CD4-positive, alpha-beta T cell treated with Interleukin-12 subunit alpha and Interleukin-12 subunit beta, for 1 hour (primary cell): Measurements from ENCODE around the gene TFEB.

Experiments
- DNase-seq: peaks from one replicate; pipeline ENCODE4 v3.0.0-alpha.2; 2020

TFEB gene

DNA sequence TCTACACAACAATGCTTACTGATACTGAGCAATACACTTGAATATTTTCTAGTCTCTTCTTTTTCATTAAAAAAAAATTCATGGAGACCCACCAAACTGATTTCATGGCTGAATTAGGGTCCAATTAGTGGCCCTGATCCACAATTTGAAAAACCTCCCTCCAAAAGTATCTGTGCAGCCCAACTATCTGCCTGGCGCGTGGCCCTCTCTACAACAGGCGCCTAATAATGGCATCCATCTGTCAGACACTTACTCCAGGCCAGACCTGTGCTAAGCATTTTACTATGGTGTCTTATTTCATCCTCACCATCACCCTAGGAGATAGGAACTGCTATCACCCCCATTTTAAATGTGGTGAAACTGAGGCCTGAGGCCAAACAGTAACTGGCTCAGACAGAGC lies 14.0 kb downstream of the TFEB start:
- no peak for DNase-seq

DNA sequence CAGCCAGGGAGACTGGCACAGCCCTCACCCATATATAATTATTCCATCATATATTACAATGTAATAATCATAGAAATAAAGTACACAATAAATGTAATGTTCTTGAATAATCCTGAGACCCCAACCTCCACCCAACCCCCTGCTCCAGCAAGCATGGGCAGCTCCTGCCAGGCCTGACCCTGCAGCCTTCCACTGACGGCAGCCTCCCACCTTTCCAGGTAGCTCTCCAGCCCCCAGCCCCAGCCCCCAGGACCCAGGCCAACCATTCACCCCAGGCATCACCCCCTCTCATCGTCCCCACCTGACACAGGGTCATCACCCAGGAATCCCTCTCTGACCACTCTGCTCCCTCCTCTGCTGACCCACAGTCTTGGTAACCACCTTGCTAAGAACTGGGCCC lies 14.6 kb downstream of the TFEB start:
- no peak for DNase-seq

DNA sequence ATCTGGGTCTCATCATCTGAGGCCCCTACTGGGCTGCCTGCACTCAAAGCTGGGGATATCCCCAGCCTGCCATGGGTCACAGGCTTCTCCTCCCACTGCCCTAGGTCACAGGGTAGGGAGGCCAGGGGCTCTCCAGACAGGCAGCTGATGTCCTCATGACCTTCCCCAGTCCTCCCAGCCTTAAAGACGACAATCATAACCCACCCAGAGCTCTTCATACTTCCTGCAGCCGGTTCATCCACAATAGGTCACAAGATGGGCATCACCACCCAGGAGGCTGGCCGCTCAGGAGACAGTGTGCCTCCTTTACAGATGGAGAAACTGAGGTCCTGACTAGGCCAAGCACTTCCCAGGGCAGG lies 15.2 kb downstream of the TFEB start:
- DNase-seq = no peak

DNA sequence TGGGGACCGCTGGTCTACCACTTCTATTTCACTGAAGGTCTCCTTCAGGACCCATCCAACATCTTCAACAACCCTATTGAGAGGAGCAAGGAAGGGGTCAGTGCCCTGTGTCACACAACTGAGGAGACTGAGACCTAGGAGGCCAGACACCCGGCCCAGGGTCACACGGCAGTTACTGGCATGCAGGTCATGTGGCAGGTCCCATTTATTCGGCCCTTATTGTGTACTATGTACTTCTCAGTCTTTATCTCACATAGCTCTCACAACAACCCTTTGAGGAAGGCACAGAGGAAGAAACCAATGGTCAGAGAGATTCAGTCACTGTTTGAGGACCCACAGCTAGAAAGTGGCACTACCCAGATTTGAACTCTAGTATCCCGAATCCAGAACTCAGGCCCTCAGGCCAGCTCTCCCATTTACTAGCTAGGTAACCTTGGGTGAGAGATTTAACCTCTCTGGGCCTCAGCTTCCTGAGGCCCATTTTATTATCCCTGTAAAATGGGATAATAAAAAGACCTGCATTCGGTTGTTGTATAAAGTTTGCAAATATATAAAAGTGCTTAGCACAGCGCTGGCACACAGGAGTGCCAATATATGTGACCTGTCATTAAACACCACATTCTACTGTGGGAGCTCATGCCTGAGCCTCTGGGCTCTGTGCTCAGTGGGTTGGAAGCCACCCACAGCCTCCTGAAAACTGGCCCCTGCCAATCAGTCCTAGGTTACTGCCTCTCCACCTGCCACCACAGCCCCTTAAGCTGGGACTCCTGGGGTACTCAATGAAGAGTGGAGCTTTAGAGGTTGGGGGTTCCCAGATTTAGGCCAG lies 15.8 kb downstream of the TFEB start:
- DNase-seq = no peak

DNA sequence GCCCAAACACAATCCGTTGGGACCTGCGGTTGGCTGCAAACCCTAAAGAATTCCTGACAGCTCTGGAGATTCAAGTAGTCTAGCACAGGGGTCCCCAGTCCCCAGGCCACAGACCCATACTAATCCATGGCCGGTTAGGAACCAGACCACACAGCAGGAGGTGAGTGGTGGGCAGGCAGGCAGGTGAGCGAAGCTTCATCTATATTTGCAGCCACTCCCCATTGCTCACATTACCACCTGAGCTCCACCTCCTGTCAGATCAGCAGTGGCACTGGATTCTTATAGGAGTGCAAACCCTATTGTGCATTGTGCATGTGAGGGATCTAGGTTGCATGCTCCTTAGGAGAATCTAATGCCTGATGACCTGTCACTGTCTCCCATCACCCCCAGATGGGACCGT lies 16.6 kb downstream of the TFEB start:
- DNase-seq = no peak

DNA sequence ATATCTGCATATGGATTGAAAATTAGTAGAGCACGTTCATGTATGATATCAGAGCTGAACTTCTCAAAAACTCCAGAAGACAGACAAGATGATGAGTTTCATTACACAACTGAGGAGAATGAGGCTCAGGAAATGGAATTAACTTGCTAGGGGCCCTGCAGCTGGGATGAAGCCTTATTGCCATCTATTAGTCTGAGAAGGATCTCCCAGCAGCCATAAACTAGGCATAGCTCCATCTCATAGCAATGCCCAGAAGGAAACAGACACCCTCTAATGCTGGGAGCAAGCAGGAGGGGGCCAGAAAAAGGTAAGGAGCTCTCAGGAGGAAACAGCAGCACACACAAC lies 18.0 kb downstream of the TFEB start:
- no peak for DNase-seq

- no peak for DNase-seq
These were observed 18.7 kb downstream of the TFEB start for GRCh38 chr6:41716516-41717391.

DNA sequence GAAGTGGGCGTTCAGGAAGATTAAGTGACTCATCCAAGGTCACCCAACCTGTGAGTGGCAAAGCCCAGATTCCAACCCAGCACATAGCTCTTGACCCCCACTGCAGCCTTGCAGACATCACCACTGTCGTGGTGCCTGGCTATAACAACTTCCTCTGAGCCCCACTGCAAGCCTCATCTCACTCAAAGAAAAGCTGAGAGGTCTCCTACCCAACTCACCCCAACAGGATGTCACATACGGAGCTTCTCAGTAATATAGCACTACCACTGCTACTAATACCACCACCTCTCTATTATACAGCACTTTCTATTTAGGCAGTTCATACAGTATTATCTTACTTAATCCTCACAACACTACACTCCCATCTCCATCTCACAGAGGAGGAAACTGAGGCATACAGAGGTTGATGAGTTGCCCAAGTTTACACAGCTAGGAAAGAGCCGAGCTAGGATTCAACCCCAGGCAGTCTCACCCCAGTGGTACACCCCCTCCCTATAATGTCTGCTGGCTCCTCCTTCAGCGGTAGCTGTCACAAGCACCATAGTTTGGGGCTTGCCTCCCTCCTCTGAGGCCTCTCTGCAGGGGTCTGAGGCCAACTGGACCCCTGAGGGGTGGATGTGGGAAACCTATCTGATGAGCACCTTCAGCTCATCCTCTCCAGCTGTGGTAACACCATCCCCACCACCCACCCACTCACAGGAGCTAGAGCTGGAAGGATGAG lies 19.5 kb downstream of the TFEB start:
- no peak for DNase-seq

DNA sequence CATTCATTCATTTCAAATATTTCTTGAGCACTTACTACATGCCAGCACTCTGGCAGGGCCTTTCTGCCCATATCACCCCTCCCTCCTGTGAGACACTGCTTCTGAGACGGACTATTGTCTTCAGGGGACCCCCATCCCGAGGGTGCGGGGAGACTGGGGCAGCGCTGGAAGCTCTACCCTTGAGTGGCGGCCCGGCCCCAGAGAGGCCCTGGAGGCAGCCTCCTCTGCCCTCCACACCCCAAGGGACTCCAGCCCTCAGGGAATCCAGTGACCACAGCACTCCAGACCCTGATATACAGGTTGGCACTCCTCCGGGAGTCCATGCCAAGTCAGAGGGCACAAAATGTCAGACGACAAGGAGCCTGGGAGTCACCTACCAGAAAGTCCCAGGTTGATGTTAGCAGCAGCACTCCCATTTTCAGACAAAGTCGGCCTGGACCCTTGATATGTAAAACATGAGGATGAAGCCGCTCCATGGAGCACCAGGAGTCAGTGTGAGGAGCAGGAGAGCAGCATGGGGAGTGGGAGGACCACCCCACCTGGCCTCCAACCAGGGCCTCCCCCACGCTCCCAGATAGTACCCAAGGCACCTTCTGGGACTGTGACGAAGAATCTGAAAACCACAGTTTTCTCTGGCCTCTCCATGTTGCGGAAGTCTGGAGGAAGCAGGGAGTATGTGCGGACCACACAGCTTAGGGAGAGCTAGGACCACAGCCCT lies 20.7 kb downstream of the TFEB start:
- no peak for DNase-seq

DNA sequence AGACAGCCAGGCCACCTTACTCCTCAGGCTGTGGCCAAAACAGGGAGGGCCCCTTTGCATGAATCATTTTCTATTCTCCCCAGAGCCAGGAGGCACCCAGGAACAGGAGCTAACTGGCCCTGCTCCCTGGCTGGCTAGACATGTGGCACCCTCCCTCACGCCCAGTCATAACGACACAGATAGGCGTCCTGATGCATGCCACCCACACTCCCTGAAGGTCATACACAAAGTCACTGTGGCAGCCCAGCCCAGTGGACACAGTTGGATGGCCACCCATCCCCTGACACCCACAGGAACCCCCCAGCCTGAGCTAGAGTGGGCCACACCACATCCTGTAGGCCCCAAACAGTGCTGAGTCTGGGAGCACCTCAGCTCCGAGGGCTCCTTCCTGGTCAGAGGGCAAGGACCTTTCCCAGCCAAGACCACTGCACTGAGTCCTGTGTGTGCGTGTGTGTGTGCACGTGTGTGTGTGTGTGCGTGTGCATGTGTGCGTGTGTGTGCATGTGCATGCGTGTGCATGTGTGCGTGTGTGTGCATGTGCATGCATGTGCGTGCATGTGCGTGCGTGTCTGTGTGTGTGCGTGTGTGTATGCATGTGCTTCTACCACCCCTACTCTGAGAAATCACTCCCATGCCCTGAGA lies 21.6 kb downstream of the TFEB start:
- DNase-seq = no peak

DNA sequence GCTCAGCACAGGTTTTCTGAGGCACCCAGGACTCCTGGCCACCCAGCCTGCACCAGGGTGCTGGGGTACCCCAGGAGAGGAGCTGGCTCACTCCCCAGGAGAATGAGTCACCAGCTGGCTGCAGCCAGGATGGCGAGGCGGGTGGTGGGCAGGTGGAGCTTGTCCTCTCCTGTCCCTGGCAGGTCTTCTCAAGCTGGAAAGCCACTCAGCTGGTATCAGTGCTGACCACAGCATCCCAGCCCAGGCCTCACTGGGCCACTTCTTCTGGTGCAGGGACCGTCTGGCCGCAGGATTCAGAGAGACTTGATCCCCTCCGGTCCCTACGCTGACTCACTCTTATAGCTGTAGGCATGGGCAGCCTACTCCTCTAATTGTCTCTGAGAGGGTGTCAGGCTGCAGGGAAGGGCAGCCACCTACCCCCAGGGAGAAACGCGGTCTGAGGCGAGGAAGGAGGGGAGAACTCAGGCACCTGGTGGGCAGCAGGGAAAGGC lies 22.2 kb downstream of the TFEB start:
- DNase-seq = no peak

GRCh38 chr6:41712651-41713103 lies 22.7 kb downstream of the TFEB start:
- DNase-seq = no peak

DNA sequence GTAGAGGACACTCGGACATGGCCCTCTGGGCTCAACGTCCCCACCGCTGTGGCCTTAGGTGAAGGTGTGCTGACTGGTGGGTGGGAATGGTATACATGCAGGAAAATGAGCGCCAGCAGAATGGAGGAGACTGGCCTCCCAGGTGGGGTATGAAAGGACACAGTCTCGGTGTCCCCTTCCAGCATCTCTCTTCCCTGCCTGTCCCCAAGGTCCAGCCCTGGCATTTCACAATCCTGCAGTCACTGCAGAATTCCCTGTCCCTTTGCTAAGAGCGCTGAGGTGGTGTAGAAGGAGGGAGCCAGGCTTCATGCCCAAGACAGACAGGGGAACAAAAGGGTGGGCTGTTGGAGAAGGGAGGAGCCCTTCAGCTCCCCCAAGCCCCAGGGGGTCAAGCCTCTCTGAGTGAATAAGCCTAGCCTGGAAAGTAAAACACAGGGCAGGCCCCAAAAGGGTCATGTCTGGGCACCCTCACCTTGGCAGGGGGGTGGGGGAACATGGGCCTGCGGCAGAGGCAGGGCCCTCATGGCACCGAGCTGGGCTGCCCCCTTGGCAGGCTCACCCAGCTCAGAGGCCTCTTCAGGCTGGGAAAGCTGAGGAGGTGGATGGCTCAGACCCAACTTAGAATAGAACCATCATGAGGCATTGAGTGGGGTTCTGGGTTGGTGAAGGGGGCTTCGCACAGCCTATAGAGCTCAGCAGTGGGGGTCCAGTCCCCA lies 23.9 kb downstream of the TFEB start:
- no peak for DNase-seq

DNA sequence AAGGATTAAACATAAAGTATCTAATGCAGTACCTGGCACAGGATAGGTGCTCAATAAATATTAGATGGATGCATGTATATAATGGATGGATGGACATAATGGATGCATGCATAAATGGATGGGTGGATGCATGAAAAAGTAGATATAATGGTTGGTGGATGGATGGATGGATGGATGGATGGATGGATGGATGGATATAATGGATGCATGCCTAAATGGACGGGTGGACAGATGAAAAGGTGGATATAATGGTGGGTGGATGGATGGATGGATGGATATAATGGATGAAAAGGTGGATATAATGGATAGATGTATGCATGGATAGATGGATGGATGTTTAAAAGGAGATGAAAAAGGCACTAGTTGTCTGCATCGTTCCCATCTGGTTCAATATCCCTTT lies 26.0 kb downstream of the TFEB start:
- no peak for DNase-seq

DNA sequence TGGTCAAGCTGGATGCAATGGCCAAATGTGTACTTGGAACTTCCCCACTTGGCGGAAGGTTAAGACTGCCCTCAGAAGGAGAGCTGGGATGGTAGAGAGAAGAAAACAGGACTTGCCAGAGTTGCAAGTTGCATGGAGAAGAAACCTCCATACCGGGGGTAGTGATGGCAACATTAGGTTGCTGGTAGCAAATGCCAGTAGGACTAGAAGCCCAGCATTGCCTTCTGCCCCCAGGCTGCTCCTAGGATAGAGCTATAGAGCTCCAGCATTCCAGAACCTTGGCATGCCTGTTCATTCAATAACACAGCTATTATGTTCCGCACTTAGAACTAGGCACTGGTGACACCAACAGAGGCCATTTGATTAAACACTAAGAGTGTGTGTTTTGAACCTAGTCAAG lies 26.6 kb downstream of the TFEB start:
- no peak for DNase-seq

- DNase-seq = peak; percentile 51
These were observed 27.7 kb downstream of the TFEB start for GRCh38 chr6:41707565-41708200.

- DNase-seq = no peak
These were observed 28.4 kb downstream of the TFEB start for GRCh38 chr6:41706876-41707564.

DNA sequence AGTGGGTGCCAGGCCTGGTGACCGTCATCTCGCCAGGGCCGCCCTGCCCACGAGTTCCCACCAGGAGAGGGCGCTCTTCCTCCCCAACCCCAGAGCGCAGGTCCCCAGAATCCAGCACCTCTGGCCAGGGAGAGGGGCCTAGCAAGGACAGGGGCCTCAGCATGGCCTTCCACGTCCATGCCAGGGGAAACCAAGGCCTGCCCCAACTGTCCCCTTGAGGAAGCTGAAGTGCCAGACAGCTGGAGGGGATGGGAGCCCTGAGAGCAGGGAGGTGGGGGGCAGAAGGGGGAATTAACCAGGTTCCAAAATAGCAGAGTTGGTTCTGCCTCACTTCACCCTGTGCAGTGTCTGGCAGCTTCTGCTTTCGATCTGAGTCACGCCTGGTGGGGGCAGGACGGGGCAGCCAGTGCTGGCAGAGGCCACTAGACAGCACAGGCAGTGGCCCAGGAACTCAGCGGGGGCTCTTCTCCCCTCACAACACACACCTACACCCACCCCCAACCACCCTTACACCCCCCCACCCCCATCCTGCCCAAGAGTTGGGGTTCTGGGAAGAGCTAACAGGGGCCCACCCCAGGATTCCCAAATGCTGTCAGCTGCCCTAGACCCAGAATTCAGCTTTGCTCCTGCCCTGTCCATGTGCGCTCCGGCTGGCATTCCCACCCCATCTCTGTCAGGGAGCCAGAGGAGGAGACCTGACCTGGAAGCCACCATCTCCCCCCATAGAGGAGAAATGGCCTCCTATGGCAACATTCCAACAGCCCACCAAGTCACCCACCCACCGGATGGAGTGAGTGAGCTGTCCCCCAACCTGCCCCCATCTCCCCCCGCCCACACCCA lies 29.2 kb downstream of the TFEB start:
- peak; percentile 67 for DNase-seq

DNA sequence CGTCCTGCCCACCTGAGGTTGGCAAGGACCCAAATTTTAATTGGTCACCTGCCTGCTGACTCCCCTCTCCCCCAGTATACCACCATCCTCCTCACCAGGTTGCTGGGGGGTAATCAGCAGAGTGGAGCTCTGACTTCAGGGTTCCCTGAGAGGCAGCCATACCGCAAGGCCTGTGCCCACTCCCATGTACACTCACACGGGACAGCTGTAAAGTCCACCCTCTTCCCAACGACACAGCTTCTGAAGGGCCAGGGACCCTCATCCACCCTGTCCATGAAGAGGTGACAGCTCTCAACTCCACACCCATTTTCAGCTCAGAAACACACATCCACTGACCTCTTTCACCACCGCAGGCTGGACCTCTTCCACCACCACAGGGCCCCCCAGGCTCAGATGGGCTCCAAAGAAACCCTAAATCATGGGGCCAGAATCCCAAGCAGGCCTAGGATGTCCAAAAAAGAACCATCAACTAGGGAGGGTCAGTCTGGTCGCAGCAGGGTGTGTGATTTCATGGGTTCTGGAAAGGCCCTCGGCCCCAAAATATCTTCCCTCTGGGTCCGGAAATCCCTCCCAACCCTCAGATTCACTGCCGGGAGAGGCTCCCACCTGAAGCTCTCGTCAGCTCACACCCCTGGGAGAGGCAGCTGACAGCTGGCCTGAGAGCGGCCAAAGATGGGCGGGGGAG lies 30.0 kb downstream of the TFEB start:
- no peak for DNase-seq
